Right ventricle myocardium superior (tissue), 1 donor: ENCODE results near the gene NKPD1. TPM values are rescaled to one million over a fixed set of nuclear protein-coding genes. Genes with fewer than 3 reads are reported as not detected.

Experiments used
- total RNA-seq: library from RNA; stranded (reverse); fragmentation: NEBNext Ultra II Directional; extraction: Animal tissue kit (Norgen Biotek cat#: 25700); gene quantifications from one replicate; pipeline ENCODE4 v1.2.1, GENCODE V29; 2021
- donor health status: DM: no; HTN: yes; CAD: no; lungs with severe emphysema.

NKPD1 gene
- total RNA-seq, 1 donor from 2014 or later: not detected

Other genes starting within 250 kb of the NKPD1 start
- 1.00 TPM for gene APOC1, start 246.4 kb downstream of the NKPD1 start, total RNA-seq
- not detected for gene APOC4, start 218.7 kb downstream of the NKPD1 start, total RNA-seq
- not detected for gene APOC2, start 214.9 kb downstream of the NKPD1 start, total RNA-seq
- 89.7 TPM for gene CLPTM1, start 205.6 kb downstream of the NKPD1 start, total RNA-seq
- gene RELB, start 159.5 kb downstream of the NKPD1 start, total RNA-seq: 2.9 TPM
- gene CLASRP, start 121.9 kb downstream of the NKPD1 start, total RNA-seq: 31.7 TPM
- gene ZNF296, start 84.5 kb downstream of the NKPD1 start, total RNA-seq: 0.32 TPM
- 14.7 TPM for gene GEMIN7, start 81.7 kb downstream of the NKPD1 start, total RNA-seq
- gene PPP1R37, start 67.8 kb downstream of the NKPD1 start, total RNA-seq: 13.7 TPM
- gene TRAPPC6A, start 17.3 kb upstream of the NKPD1 start, total RNA-seq: 15.0 TPM
- gene BLOC1S3, start 17.8 kb upstream of the NKPD1 start, total RNA-seq: 3.6 TPM
- 1.3 TPM for gene EXOC3L2, start 84.4 kb upstream of the NKPD1 start, total RNA-seq
- gene MARK4, start 90.3 kb upstream of the NKPD1 start, total RNA-seq: 19.7 TPM
- gene CKM, start 161.9 kb upstream of the NKPD1 start, total RNA-seq: 6,434 TPM
- gene KLC3, start 179.8 kb upstream of the NKPD1 start, total RNA-seq: not detected
- 11.2 TPM for gene ERCC2, start 209.6 kb upstream of the NKPD1 start, total RNA-seq
- 207 TPM for gene PPP1R13L, start 244.1 kb upstream of the NKPD1 start, total RNA-seq
- 7.7 TPM for gene POLR1G, start 245.7 kb upstream of the NKPD1 start, total RNA-seq